GM18511 (cell line): ENCODE results near the gene NAXE.
"Not testable (repeated sequence)": the region's sequence is repeated elsewhere in the genome, so short reads cannot be mapped to it uniquely, and the experiment has no call there.

Experiments
- ATAC-seq: cut with Tn5 transposase; IDR thresholded peaks from one replicate; pipeline ENCODE4 v1.9.1; 2021; ENCODE audit warnings: mild to moderate bottlenecking, moderate library complexity; ENCODE audit not compliant: unreplicated experiment

NAXE gene

DNA sequence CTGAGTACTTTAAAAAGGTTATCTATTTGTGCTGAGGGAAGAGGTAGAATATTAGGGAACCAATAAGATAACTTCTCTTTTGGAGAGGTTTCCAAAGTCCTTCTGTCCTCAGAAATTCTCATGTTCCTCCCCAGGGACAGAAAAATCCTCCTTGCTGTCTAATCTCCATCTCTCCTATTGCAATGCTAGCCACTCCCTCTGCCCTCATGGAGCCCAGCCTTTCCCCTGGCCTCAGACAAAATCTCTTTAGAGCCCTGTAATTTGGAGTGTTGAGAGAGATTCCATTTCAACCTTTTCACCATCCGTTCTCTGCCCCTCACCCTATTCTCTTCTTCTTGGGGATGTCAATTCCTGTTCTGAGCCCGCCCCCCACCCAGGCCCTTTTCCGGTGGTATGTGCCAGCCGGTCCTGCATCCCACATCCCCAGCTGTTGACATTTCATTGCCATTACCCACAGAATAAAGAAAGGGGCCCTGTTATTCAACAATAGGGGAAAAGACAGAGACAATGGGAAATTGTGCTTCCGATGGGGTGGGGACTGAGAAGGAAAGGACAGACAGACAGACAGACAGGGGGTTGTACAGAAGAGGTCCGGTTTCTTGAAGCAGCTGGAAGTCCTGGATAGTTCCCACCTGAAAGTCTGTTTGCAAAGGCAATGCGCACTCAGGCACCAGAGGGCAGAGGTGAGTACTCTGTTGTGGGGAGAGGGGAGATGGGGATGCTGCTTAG lies 27.4 kb downstream of the NAXE start, which contains the start of gene HAPLN2:
Gene HAPLN2 (plus strand): TSS at position 563 of the 729 bp plus-strand sequence. CDS start 4,076 bp downstream, outside the sequence.
- no peak for ATAC-seq

GRCh38 chr1:156619582-156619955 lies 28.0 kb downstream of the NAXE start:
- ATAC-seq = no peak

DNA sequence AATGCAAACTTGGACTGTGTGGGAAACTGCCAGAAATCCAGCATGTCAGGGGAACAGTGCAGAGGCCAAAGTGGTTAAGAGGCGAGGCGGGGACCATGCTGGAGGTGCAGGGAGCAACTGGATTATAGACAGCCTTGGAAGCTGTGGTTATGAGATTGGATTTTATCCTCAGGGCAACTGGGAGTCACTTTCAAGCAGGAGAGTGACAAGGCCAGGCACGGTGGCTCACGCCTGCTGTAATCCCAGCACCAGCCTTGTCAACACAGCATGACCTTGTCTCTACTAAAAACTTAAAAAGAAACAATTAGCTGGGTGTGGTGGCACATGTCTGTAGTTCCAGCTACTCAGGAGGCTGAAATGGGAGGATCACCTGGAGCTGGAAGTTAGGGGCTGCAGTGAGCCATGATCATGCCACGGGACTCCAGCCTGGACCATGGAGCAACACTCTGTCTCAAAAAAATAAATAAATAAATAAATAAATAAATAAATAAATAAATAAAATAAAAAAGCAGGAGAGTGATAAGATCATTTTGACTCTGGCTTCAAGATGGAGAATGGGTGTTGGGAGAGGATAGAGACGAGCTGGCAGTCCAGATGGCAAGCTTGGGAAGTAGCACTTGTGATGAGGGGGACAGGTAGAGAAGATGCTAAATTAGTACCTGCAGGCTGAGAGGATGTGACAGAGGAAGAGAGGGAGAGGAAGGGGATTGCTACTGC lies 31.2 kb downstream of the NAXE start:
- ATAC-seq = no peak

GRCh38 chr1:156623946-156624813 lies 32.6 kb downstream of the NAXE start:
- ATAC-seq = no peak

- no peak for ATAC-seq
Measured at GRCh38 chr1:156624814-156625435, 33.3 kb downstream of the NAXE start.

GRCh38 chr1:156625436-156626078 lies 34.0 kb downstream of the NAXE start:
- ATAC-seq = no peak

DNA sequence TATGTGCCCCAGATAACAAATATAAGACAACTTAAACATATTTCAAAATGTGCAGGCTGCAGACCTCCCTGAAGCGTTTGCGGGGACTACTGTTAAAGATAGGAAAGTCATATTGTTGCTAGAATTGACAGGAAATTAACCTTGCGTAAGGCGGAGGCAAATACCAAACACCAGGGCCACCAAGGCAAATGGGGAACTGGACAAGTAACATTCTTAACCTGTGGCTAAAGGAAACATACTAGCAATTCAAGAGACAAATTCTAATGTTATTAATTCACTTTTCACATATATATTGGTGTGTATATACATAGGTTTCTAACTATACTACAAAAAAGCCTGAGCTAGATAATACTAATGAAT lies 34.5 kb downstream of the NAXE start:
- ATAC-seq = no peak

GRCh38 chr1:156627313-156627880 lies 35.8 kb downstream of the NAXE start:
- ATAC-seq = no peak

DNA sequence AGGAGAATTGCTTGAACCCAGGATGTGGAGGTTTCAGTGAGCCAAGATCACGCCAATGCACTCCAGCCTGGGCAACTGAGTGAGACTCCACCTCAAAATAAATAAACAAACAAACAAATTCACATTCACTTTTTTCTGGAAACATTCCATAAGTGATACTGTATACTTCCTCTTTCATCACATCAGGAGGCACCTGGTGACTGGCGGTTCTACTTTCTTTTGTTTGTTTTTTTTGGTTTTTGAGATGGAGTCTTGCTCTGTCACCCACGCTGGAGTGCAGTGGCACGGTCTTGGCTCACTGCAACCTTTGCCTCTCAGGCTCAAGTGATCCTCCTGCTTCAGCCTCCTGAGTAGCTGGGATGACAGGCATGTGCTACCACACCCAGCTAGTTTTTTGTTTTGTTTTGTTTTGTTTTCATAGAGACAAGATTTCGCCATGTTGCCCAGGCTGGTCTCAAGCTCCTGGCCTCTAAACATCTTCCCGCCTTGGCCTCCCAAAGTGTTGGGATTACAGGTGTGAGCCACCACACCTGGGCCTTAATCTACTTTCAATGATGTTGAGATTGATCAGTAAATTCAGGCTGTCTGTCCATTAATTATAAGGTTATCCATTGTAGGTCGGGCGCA lies 38.4 kb downstream of the NAXE start:
- no peak for ATAC-seq

DNA sequence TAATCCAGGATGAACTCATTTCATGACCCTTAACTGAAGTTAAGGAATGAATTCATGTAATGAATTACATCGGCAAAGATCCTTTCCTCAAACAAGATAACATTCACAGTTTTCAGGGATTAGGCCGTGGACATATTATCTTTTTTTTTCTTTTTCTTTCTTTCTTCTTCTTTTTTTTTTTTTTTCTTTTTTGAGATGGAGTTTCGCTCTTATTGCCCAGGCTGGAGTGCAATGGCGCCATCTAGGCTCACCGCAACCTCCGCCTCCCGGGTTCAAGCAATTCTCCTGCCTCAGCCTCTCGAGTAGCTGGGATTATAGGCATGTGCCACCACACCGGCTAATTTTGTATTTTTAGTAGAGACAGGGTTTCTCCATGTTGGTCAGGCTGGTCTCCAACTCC lies 39.6 kb downstream of the NAXE start:
- ATAC-seq = not testable (repeated sequence)

DNA sequence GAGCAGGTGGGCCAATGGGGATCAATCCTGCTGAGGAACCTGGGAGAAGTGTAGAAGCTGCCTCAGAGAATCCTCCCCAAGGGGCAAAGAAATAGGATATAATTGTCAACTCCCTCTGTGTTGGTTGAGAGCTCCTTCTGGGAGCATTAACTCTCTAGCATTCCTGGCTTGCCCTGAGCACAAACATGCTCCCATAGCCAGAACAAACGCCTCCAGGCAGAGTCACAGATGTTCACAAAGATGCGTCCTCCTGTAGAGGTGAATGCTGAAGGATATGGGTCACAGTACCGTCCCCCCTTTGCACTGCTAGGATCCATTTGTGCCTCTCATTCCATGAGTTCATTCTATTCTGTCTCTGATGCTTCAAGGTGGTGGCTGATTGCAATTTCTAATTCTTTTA lies 40.8 kb downstream of the NAXE start:
- no peak for ATAC-seq

DNA sequence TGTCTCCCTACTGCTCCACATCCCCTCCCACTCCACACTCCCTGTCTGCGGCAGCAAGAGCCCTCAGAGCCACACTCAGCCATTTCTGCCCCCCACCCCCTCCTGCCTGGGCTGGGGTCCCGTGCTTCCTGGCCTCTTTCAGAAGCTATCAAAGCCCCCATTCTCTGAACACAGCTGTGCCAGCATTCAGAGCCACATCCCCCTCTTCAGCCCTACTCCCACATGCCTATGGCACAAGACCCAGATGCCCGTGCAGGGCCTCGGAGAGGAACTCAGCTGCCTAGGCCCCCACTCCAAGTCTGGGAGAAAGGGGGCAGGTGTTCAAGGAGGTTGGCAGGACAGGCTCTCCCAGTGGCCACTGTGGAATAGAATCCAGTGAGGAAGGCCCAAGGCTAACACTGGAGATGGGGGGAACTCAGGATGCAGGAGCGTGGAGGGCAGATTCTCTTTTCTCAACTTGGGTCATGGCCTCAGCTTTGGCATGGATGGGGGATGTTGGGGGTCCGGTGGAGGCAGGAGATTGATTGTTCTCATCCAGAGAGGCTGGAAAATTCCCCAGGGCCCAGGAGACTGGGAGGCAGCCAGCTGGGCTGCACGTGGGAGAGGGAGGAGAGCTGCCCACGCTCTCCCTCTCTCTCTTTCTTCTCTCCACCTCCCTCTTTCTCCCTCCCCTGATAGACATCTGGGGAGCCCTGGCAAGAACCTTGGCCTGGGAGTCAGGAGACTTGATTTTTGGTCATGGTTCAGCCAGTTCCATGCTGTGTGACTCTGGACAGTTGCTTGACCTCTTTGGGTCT lies 46.8 kb downstream of the NAXE start:
- ATAC-seq = no peak

GRCh38 chr1:156639601-156640101 lies 48.1 kb downstream of the NAXE start:
- ATAC-seq = no peak

DNA sequence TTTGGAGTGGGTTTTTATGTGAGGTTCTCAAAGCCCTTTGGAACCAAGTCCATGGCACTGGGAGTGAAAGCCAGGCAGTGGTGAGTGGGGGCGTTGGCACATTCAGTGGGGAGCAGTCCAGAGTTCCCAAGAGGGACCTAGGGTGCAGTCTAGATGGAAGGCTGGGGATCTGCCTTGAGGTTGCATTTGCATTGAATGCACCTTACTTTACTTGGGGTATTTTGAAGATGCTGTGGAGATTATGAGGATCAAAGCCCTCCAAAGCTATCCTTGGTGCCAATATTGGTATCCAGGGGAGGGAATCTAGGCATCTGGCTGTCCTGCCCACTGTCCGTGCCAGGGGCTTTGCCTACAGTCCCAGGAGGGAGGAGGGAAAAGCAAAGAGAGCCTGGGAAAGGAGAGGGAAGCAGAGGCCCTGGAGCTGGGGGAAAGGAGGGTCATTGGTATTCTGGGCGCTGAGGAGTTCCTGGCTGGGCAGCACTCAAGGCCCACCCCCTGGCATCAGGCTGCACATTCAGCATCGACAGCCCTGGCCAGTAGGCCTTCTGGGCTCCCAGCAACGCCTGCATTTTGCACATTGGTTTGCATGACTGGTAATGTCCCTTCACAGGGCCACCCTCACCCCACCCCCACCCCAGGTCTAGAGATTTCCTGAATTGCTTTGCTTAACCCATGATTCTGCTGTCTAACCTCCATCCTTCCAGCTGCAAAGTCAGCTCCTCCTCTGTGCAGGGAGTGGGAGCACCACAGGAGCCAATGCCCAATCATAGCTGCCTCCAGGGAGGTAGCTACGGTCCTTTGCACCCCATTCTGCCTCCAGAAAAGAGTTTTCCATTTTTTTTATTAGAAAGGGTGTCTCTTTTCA lies 49.5 kb downstream of the NAXE start:
- no peak for ATAC-seq

DNA sequence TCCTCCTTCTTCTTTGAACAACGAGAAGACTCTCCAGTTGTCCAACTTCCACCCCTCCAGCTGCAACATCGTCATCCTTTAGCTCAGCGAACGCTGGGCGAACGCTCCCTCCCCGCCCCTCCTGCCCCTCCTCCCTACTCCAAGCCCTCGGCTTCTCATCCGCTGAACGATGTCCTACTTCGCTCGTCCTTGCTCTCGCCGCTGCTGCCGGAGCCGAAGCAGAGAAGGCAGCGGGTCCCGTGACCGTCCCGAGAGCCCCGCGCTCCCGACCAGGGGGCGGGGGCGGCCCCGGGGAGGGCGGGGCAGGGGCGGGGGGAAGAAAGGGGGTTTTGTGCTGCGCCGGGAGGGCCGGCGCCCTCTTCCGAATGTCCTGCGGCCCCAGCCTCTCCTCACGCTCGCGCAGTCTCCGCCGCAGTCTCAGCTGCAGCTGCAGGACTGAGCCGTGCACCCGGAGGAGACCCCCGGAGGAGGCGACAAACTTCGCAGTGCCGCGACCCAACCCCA lies 50.2 kb downstream of the NAXE start, which contains the start of gene BCAN:
Gene BCAN (plus strand): TSS at position 357 of the 504 bp plus-strand sequence. CDS start 3,938 bp downstream, outside the sequence.
- ATAC-seq = no peak

DNA sequence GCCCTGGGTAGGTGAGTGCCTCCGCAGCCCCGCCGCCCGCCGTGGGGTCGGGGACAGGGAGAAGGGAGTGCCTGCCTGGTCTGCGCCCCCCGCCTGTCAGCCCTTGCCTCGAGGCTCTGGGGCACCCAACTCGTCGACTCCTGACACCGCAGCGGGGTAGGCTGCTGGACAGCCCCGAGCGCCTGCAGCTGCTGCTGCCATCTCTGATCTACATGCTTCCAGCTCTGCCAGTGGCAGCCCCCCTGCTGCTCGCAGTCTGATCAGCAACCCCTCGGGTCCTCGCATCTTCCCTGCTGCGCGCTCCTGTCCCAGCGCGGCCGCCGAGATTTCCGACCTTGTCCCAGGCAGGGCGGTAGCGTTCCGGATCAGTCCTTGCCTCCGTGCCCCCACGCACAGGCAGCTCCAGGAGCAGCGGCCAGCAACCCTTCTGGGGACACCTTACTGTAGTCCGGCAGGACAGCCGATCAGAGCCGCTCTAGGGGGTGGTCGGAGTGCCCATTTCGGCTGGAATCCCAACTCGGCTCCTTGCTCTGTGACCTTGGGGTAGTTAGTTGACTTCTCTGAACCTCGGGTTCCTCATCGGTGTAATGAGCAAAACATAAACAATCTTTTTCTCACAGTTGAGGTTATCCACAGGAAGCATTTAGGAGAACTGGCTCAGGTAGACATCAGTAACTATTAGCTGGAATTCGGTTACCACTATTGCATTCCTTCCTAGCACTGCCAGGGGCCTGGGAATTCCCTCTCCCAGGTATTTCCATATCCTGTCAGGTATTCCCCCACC lies 50.9 kb downstream of the NAXE start:
- no peak for ATAC-seq
